Stomach (tissue), 9 donors: ENCODE results near the gene TBXAS1. TPM values are rescaled to one million over a fixed set of nuclear protein-coding genes. Genes with fewer than 3 reads are reported as not detected.

ENCODE experiments used
- DNase-seq, 2 donors: peaks; one replicate each; pipeline versions ENCODE4 v3.0.0 to v3.0.0-alpha.2; 2013 to 2019
- H3K27ac ChIP-seq, 5 donors: fragments of 200-600 bp in 4 of 5; sonication (generic) in 4 of 5; one replicate each; pipeline ENCODE4 v1.5.1; 2013 to 2019; ENCODE audit warnings: mild to moderate bottlenecking in 1 of 5, moderate library complexity in 1 of 5
- H3K27me3 ChIP-seq, 3 donors: fragments of 200-600 bp; sonication (generic); one replicate each; pipeline ENCODE4 v1.5.1; 2017 to 2019; ENCODE audit warnings: mixed run types in 1 of 3
- H3K36me3 ChIP-seq, 4 donors: fragments of 200-600 bp; sonication (generic); 1 replicate in 3 of 4; 2 replicates in 1 of 4; pipeline ENCODE4 v1.5.1; 2016 to 2019
- H3K4me1 ChIP-seq, 4 donors: fragments of 200-600 bp; sonication (generic); one replicate each; pipeline ENCODE4 v1.5.1; 2016 to 2019
- H3K4me3 ChIP-seq, 4 donors: fragments of 200-600 bp; sonication (generic) in 3 of 4; one replicate each; pipeline ENCODE4 v1.5.1; 2016 to 2019; ENCODE audit warnings: mild to moderate bottlenecking in 1 of 4
- H3K9me3 ChIP-seq, 4 donors: fragments of 200-600 bp; sonication (generic); one replicate each; pipeline ENCODE4 v1.5.1; 2016 to 2019
- CTCF ChIP-seq, 7 experiments: fragments of 450-650 bp in 4 of 7; fragments of 200-600 bp in 3 of 7; sonication (generic) in 3 of 7; IDR thresholded peaks; one replicate each; pipeline ENCODE4 v1.5.1; 2016 to 2019; ENCODE audit warnings: antibody characterized with exemption in 7 of 7, control low read depth in 2 of 7, mild to moderate bottlenecking in 1 of 7
- EP300 ChIP-seq: sonication (generic); formaldehyde crosslinking; IDR thresholded peaks from one replicate; pipeline ENCODE4 v1.6.1; 2017; ENCODE audit warnings: antibody characterized with exemption
- POLR2A ChIP-seq, 4 donors: fragments of 450-650 bp; IDR thresholded peaks; one replicate each; pipeline ENCODE4 v1.6.1; 2016; ENCODE audit warnings: antibody characterized with exemption in 4 of 4, control low read depth in 2 of 4, mild to moderate bottlenecking in 1 of 4, moderate library complexity in 1 of 4
- POLR2AphosphoS5 ChIP-seq, 3 donors: sonication (generic); formaldehyde crosslinking; IDR thresholded peaks; one replicate each; pipeline ENCODE4 v1.6.1; 2016; ENCODE audit warnings: antibody characterized with exemption in 3 of 3
- WGBS, 5 donors: extraction: QIAGEN DNeasy Blood & Tissue Kit in 3 of 5; methylation state at CpG; one replicate each; pipeline versions ENCODE4 v1.1.5 to v1.1.7; 2013 to 2018; 5-methylcytosine and 5-hydroxymethylcytosine counted together
- intact Hi-C: fragments of 100-400 bp; cut with DNase I; formaldehyde crosslinking; loops from one replicate; pipeline ENCODE4 v1.15.1; 2023; ENCODE audit warnings: low total_unique reads
- polyA plus RNA-seq, 3 donors: library from polyadenylated mRNA; stranded (reverse); fragments of 200-250 nt; gene quantifications; one replicate each; pipeline ENCODE4 v1.2.3, GENCODE V29; 2013
- total RNA-seq, 5 donors: library from RNA; depleted of rRNA; stranded (reverse); fragments of >200 nt; gene quantifications; one replicate each; pipeline versions ENCODE4 v1.1.0 to v1.2.3, GENCODE V29; 2014 to 2016
- donor health status: healthy with polysubstance abuse.
- donor health status: Bipolar disorder and iron deficiency.
- donor health status: healthy.

TBXAS1 gene
- total and polyA plus RNA-seq, 8 donors = 1.4 to 92.8 (median 15.1) TPM

DNA sequence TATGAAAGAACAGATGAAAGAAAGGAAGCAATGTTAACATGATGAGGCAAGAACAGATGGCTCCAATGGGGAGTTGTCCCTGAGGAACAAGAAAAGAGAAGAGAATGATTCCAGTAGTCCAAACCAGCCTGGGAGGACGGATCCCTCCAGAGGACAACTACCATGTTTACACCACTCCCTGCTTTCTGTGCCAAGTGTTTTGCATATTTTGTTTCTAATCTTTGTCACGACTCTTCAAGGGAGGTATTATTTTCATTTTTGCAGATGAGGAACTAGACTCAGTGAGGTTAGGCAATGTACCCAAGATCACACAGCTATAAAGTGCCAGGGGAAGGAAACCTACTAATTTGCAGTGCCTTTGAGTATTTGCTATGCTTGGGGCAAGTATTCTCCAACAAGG, 117.5 kb downstream of the TBXAS1 start:
- H3K9me3 ChIP-seq = peaks cover 0 to 22% (median 15%) of the 10 kb centered on the region in 4 donors
- peaks cover 0 to 4% (median 0%) of the 10 kb centered on the region in 4 donors for H3K4me1 ChIP-seq
- no peak overlapping the region for H3K27ac ChIP-seq
- no peak overlapping the region for H3K4me3 ChIP-seq
- WGBS, 5 donors = 36 to 64% (median 38%) methylated on average over 2 of the region's 2 CpGs
- TF ChIP-seq CTCF (IDR thresholded peaks at IDR 0.05) (no peak), POLR2A (IDR thresholded peaks at IDR 0.05) (no peak), POLR2AphosphoS5 (IDR thresholded peaks at IDR 0.05) (no peak), EP300 (no peak)
- DNase-seq = no peak
- no peaks in the 10 kb centered on the region for H3K36me3 ChIP-seq
- no peaks in the 10 kb centered on the region for H3K27me3 ChIP-seq
- intact Hi-C loops = no loop called here

DNA sequence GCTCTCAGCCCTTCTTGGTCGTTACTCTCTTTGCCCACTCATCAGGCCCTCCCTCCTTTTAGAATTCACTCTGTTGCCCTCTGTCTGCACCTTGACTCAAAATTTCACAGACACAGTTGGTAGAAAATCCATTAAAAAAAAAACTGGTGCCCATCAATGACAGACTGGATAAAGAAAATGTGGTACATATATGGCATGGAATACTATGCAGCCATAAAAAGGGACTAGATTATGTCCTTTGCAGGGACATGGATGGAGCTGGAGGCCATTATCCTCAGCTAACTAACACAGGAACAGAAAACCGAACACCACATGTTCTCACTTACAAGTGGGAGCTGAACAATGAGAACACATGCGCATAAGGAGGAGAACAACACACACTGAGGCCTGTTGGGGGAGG, 118.0 kb downstream of the TBXAS1 start:
- peaks cover 0 to 4% (median 0%) of the 10 kb centered on the region in 4 donors for H3K4me1 ChIP-seq
- no peaks in the 10 kb centered on the region for H3K27me3 ChIP-seq
- DNase-seq = no peak
- H3K4me3 ChIP-seq = no peak overlapping the region
- no peaks in the 10 kb centered on the region for H3K36me3 ChIP-seq
- intact Hi-C loops = no loop called here
- H3K27ac ChIP-seq = no peak overlapping the region
- peaks cover 0 to 22% (median 15%) of the 10 kb centered on the region in 4 donors for H3K9me3 ChIP-seq
- TF ChIP-seq POLR2A (IDR thresholded peaks at IDR 0.05) = no peak
- TF ChIP-seq POLR2AphosphoS5 (IDR thresholded peaks at IDR 0.05) = no peak
- no peak for TF ChIP-seq CTCF (IDR thresholded peaks at IDR 0.05)
- no peak for TF ChIP-seq EP300
- 88 to 96% (median 95%) methylated on average over 3 of the region's 3 CpGs for WGBS, 5 donors

DNA sequence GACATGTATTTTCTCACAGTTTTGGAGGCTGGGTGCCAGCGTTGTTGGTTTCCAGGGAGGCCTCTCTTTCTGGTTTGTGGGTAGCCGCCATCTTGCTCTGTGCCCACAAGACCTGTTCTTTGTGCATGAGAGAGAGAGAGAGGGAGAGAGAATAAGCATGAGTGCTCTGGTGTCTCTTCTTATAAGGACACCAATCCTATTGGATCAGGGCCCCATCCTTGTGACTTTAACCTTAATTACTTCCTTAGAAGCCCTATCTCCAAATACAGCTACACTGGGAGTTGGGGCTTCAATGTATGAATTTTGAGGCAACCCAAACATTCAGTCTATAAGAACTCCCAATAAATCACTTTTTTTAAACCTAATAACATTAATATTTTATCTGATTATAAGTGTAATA, 119.1 kb downstream of the TBXAS1 start:
- intact Hi-C loops = no loop called here
- Histone ChIP-seq H3K4me3 (no peak overlapping the region), H3K9me3 (peaks cover 0 to 22% (median 15%) of the 10 kb centered on the region in 4 donors), H3K27ac (no peak overlapping the region), H3K36me3 (no peaks in the 10 kb centered on the region), H3K27me3 (no peaks in the 10 kb centered on the region), H3K4me1 (peaks cover 0 to 4% (median 0%) of the 10 kb centered on the region in 4 donors)
- 92 to 99% (median 97%) methylated on average over 2 of the region's 2 CpGs for WGBS, 5 donors
- no peak for DNase-seq
- TF ChIP-seq POLR2A (IDR thresholded peaks at IDR 0.05) = no peak
- TF ChIP-seq POLR2AphosphoS5 (IDR thresholded peaks at IDR 0.05) = no peak
- no peak for TF ChIP-seq CTCF (IDR thresholded peaks at IDR 0.05)
- no peak for TF ChIP-seq EP300

GRCh38 chr7:139948587-139949335, 119.7 kb downstream of the TBXAS1 start:
- Histone ChIP-seq H3K4me1 (peaks cover 0 to 4% (median 0%) of the 10 kb centered on the region in 4 donors), H3K9me3 (peaks cover 0 to 22% (median 15%) of the 10 kb centered on the region in 4 donors), H3K27me3 (no peaks in the 10 kb centered on the region), H3K27ac (no peak overlapping the region), H3K4me3 (no peak overlapping the region), H3K36me3 (no peaks in the 10 kb centered on the region)
- TF ChIP-seq POLR2A (IDR thresholded peaks at IDR 0.05) = no peak
- intact Hi-C loops = no loop called here
- DNase-seq = no peak
- 78 to 83% (median 81%) methylated on average over 10 of the region's 10 CpGs for WGBS, 5 donors

DNA sequence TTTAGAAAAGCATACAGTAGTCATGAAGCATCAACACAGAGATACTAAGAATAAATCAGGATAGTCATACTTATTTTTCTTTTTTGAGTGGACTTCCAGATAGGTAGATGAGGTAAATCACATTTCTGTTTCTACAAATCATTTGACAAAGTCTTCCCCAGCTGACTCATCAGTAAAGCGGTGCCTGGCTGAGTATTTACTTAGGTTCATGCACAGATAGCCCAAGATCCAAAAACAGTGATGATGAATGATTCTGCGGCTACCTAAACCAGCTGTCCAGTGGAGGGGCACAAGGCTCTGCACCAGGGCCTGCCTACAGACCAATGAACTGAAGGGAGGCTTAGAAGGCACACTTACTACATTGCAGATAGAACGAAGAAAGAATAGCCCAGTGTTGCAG, 120.6 kb downstream of the TBXAS1 start:
- Histone ChIP-seq H3K9me3 (peaks cover 0 to 22% (median 15%) of the 10 kb centered on the region in 4 donors), H3K4me3 (no peak overlapping the region), H3K4me1 (peaks cover 0 to 4% (median 0%) of the 10 kb centered on the region in 4 donors), H3K27ac (no peak overlapping the region), H3K36me3 (no peaks in the 10 kb centered on the region), H3K27me3 (no peaks in the 10 kb centered on the region)
- WGBS, 5 donors = 83 to 99% (median 93%) methylated on average over 3 of the region's 3 CpGs
- DNase-seq = no peak
- intact Hi-C loops = no loop called here
- TF ChIP-seq POLR2AphosphoS5 (IDR thresholded peaks at IDR 0.05) (no peak), EP300 (no peak), CTCF (IDR thresholded peaks at IDR 0.05) (no peak), POLR2A (IDR thresholded peaks at IDR 0.05) (no peak)
